ENCODE measurements around the gene TTC3.

- no peak for TF ChIP-seq CTCF (IDR thresholded peaks at IDR 0.05)
- TF ChIP-seq POLR2A (IDR thresholded peaks at IDR 0.05), result no peak
These were observed 150.8 kb downstream of the TTC3 start for GRCh38 chr21:37223804-37224345.

Data from right lobe of liver (tissue), 4 donors.